ENCODE results near the gene SPINT2. TPM values are rescaled to one million over a fixed set of nuclear protein-coding genes. Genes with fewer than 3 reads are reported as not detected.
"Not testable (repeated sequence)": the region's sequence is repeated elsewhere in the genome, so short reads cannot be mapped to it uniquely, and the experiment has no call there.

SPINT2 gene, protein sequence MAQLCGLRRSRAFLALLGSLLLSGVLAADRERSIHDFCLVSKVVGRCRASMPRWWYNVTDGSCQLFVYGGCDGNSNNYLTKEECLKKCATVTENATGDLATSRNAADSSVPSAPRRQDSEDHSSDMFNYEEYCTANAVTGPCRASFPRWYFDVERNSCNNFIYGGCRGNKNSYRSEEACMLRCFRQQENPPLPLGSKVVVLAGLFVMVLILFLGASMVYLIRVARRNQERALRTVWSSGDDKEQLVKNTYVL
- polyA plus RNA-seq (ENCODE audit: insufficient read depth in 1 of 5, insufficient read length in 5 of 5, low replicate concordance in 1 of 5), result 100 to 1,000 TPM; 188 to 276 (median 227) TPM
- long read RNA-seq, donor 1, transcript SPINT2-201 (7 exons, 1,802 nt), result major isoform, 169 of 617 reads
- long read RNA-seq, donor 1, transcript SPINT2-208 (3 exons, 580 nt), result minor isoform, 10 of 617 reads
- long read RNA-seq, donor 1, transcript SPINT2-202 (6 exons, 1,367 nt), result minor isoform, 8 of 617 reads
- long read RNA-seq, donor 1, partial matches to known transcripts, result 401 of 617 reads
- long read RNA-seq, donor 1, other reads (novel, unspliced or antisense), result 28 of 617 reads
- long read RNA-seq, donor 2, transcript SPINT2-201 (7 exons, 1,802 nt), result major isoform, 62 of 82 reads
- long read RNA-seq, donor 2, partial matches to known transcripts, result 16 of 82 reads
- long read RNA-seq, donor 2, other reads (novel, unspliced or antisense), result 0 of 82 reads
- long read RNA-seq, donor 3, transcript SPINT2-201 (7 exons, 1,802 nt), result major isoform, 122 of 191 reads
- long read RNA-seq, donor 3, partial matches to known transcripts, result 52 of 191 reads
- long read RNA-seq, donor 3, other reads (novel, unspliced or antisense), result 9 of 191 reads
- long read RNA-seq, donor 4, transcript SPINT2-201 (7 exons, 1,802 nt), result major isoform, 66 of 286 reads
- long read RNA-seq, donor 4, partial matches to known transcripts, result 61 of 286 reads
- long read RNA-seq, donor 4, other reads (novel, unspliced or antisense), result 153 of 286 reads
- long read RNA-seq, donor 5, transcript SPINT2-202 (6 exons, 1,367 nt), result minor isoform, 8 of 276 reads
- long read RNA-seq, donor 5, transcript SPINT2-201 (7 exons, 1,802 nt), result major isoform, 148 of 276 reads
- long read RNA-seq, donor 5, partial matches to known transcripts, result 107 of 276 reads
- long read RNA-seq, donor 5, other reads (novel, unspliced or antisense), result 8 of 276 reads
- long read RNA-seq, donor 6, transcript SPINT2-202 (6 exons, 1,367 nt), result minor isoform, 9 of 455 reads
- long read RNA-seq, donor 6, transcript SPINT2-201 (7 exons, 1,802 nt), result major isoform, 163 of 455 reads
- long read RNA-seq, donor 6, partial matches to known transcripts, result 54 of 455 reads
- long read RNA-seq, donor 6, other reads (novel, unspliced or antisense), result 227 of 455 reads
- long read RNA-seq, donor 7, transcript SPINT2-201 (7 exons, 1,802 nt), result major isoform, 93 of 155 reads
- long read RNA-seq, donor 7, partial matches to known transcripts, result 53 of 155 reads
- long read RNA-seq, donor 7, other reads (novel, unspliced or antisense), result 6 of 155 reads
- long read RNA-seq, donor 8, transcript SPINT2-201 (7 exons, 1,802 nt), result major isoform, 39 of 186 reads
- long read RNA-seq, donor 8, partial matches to known transcripts, result 32 of 186 reads
- long read RNA-seq, donor 8, other reads (novel, unspliced or antisense), result 110 of 186 reads

GRCh38 chr19:38264486-38265212 lies at the start of gene SPINT2:
SPINT2 (plus strand) TSS chr19:38264573; CDS start chr19:38264893, 320 bp downstream.
- DNase-seq, result peak in 1 of 2 donors; percentile 69

- DNase-seq, result no peak
These were observed 47.4 kb upstream of the SPINT2 start for GRCh38 chr19:38216785-38217641.

- DNase-seq, result no peak
These were observed 46.2 kb upstream of the SPINT2 start for GRCh38 chr19:38218204-38218603.

DNA sequence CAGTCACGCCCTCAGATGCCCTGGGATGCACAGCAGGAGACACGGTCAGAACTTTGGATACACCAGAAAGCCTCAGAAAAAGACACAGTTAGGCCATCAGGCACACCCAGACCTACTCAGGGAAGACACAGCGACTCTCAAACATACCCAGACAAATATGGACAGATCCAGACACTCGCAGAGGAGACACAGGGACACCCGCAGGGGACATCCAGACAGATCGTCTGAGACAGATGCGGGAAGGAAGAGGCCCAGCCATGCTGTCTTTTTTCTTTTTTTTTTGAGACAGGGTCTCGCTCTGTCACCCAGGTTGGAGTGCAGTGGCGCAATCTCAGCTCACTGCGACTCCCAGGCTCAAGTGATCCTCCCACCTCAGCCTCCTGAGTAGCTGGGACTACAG lies 45.2 kb upstream of the SPINT2 start:
- no peak for DNase-seq

DNA sequence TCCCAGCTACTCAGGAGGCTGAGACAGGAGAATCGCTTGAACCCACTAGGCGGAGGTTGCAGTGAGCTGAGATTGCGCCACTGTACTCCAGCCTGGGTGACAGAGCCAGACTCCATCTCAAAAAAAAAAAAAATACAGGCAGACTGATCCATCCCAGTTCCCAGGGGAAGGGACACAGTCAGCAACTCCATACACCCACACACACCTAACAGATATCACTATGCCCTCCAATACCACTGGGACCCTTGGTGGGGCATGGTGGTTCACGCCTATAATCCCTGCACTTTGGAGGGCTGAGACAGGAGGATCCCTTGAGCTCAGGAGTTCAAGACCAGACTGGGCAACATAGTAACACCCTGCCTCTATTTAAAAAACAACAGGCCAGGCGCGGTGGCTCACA lies 43.0 kb upstream of the SPINT2 start:
- no peak for DNase-seq

- DNase-seq, result no peak
These were observed 42.2 kb upstream of the SPINT2 start for GRCh38 chr19:38221919-38222830.

- DNase-seq, result no peak
These were observed 41.3 kb upstream of the SPINT2 start for GRCh38 chr19:38223119-38223523.

DNA sequence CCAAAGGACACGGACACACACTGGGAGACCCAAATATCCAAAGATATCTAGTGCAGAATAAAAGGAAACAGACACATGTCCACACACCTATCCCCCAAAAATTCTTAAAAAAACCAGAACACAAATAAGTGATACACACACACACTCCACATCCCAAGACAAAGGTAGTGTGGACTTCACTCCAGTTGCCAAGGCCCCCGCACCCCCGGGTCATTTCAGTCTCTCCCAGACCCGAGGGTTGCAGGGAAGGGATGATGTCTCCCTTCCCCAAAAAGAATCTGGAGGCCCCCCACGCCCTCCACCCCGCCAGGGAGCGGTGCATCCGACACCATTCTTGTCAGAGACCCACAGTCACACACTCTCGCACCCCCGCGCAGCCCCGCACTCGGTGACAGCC lies 40.8 kb upstream of the SPINT2 start:
- no peak for DNase-seq

DNA sequence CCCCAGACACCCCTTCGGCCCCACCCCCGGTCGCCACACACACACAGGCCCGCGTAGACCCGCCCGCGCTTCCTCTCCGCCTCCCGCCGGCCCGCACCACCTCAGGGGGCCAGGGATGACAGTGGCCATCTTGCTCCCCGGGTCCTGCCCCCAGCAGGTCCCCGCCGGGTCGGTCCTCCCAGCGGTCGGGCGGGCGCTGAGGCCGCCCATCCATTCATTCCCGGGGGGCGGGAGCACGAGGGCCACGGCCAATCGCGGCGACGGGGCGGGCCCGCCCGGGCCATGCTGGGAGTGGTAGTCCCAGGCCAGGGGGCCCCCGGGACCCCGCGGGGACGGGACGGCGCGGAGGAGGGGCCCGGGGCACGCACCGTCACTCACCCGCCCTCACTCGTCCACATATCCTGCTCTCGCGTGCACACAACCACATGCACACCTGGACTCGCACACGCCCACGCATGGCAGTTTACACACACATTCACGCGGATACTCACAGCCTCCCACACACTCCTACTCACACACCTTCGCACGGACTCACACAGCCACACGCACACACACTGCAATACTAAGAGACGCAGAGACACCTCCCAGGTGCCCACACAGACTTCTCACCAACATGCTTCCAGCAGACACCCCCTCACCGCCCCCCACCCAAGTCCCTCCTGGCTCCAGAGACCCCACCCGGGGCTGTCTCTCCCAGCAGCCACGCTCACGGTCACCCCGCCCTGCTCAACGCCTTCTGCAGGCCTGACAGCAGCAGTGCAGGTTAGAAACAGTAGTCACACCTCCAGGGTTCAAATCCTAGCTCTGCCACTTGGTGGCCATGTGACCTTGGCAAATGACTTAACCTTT lies 40.1 kb upstream of the SPINT2 start, which contains the start of gene DPF1:
DPF1 (minus strand) TSS at position 209 of the 849 bp plus-strand sequence; CDS start at position 129, 80 bp downstream.
- peak in 1 of 2 donors; percentile 49 for DNase-seq

- not testable (repeated sequence) for DNase-seq
These were observed 39.5 kb upstream of the SPINT2 start for GRCh38 chr19:38224863-38225218.

- DNase-seq, result no peak
These were observed 36.9 kb upstream of the SPINT2 start for GRCh38 chr19:38227287-38228004.

DNA sequence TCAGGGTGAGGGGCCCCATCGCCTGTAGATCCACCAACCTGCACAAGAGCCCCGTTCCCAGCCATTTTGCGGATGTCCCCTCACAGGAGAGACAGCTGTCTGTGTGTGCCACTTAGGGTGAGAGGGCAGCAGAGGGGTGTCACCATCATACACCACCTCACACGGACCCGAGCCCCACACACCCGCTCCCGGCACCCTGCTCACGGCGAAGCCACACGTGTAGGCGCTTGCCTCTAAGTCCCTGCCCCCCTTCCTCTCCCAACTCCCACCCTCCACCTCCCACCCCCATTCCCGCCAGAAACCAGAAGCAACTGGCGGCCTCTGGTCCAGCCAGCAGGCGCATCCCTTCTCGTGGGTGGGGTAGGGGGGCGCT lies 36.4 kb upstream of the SPINT2 start:
- no peak for DNase-seq

DNA sequence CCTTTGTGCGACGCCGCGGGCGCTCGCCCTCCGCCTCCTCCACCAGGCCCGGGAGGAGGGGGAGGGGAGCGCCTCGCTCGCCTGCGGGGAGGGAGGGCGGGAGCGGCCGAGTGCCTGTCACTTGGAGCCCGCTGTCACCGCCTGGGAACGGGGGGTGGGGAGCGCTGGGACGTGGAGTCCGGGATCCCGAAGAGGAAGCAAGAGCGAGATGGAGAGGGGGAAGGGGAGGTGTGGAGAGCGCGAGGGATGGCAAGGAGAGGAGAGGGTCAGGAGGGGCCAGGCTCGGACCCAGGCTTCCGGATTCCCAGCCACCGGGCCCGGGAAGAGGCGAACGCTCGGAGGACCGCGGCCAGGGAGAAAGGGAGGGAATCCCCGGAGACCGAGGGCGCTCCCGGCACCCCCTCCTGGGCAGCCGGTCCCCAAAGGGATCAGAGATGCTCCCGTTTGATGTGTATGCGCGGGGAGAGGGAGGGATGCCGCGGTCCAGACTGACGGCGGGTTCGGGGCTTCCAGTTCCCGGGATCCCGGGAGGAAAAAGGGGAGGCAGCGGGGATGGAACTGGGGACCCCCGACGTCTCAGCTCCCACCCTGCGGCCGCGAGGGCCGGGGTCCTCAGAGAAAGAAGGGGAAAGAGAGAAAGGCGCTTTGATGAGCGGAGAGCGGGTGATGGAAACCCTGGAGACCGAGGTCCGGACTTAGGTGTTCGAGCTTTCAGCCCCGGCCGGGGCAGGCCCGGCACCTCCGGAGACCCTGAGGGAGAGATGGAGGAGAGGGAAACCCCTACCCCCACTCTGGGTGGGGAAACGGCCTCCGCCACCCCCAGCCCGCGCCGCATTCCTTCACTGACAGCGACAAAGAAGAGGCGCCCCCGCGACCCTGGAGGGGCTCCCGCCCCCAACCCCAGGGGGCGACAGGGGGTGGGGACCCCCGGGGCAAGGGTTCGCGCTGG lies 35.6 kb upstream of the SPINT2 start:
- no peak for DNase-seq

DNA sequence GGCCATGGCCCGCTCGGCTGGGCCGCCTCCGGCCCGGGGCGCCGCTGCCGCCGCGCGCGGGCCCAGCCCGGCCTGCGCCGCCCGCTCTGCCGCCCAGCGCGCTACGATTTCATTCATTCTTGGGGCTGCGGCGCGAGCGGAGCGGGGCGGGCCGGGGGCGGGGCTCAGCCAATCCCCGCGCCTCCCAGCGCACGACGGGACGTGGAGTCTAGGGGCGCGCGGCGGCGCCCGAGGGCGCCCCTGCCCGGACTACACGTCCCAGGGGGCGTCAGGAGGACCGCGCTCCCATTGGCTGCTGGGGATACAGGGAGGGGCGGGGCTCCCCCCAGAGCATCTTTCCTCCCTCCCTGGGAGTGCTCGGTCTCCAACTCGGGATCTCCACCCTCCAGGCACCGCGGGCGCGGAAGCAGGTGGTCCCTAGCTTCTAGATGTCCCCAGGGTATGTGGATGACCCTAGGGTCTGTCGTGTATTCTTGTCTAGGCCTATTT lies 34.7 kb upstream of the SPINT2 start:
- peak; percentile 70 to 71 for DNase-seq
